Body of pancreas (tissue), 4 donors: ENCODE measurements around the gene KASH5.

Experiments
- CTCF ChIP-seq, 7 experiments: fragments of 450-650 bp in 4 of 7; fragments of 200-600 bp in 3 of 7; sonication (generic) in 3 of 7; IDR thresholded peaks; one replicate each; pipeline ENCODE4 v1.5.1; 2016 to 2019; ENCODE audit warnings: antibody characterized with exemption in 7 of 7
- POLR2A ChIP-seq, 3 donors: fragments of 450-650 bp; IDR thresholded peaks; one replicate each; pipeline ENCODE4 v1.6.1; 2016; ENCODE audit warnings: antibody characterized with exemption in 3 of 3, mild to moderate bottlenecking in 2 of 3

GRCh38 chr19:49455773-49456172, 67.7 kb downstream of the KASH5 start:
- TF ChIP-seq CTCF (IDR thresholded peaks at IDR 0.05) (no peak), POLR2A (IDR thresholded peaks at IDR 0.05) (no peak)
